Measurements from ENCODE around the gene PPP1R14B.
A peak's percentile ranks its signal among the peaks of the same experiment; 100 is the strongest.

PPP1R14B gene

GRCh38 chr11:64222651-64223000 lies 24.1 kb downstream of the PPP1R14B start:
- FAIRE-seq (no peak), DNase-seq (ENCODE audit: insufficient read length, low spot score) (no peak)
- no peak for TF ChIP-seq CTCF (IDR thresholded peaks at IDR 0.05; ENCODE audit: insufficient read depth, missing control alignments)

DNA sequence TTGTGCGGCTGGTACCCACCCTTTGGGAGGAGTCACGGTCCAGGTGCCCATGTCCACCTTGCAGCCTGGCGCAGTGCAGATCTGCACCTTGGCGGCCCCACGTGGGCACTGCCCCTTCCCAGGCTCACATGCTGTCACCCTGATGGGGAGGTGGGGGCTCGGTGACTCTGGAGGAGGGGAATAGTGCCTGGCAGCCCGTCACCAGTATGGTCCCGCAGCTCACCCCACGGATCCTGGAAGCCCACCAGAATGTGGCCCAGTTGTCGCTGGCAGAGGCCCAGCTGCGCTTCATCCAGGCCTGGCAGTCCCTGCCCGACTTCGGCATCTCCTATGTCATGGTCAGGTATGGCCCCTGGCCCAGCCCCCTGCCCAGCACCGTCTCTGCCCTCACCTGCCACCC lies 25.9 kb downstream of the PPP1R14B start:
- FAIRE-seq (no peak), DNase-seq (ENCODE audit: insufficient read length, low spot score) (no peak)
- TF ChIP-seq CTCF (IDR thresholded peaks at IDR 0.05; ENCODE audit: insufficient read depth, missing control alignments): no peak

DNA sequence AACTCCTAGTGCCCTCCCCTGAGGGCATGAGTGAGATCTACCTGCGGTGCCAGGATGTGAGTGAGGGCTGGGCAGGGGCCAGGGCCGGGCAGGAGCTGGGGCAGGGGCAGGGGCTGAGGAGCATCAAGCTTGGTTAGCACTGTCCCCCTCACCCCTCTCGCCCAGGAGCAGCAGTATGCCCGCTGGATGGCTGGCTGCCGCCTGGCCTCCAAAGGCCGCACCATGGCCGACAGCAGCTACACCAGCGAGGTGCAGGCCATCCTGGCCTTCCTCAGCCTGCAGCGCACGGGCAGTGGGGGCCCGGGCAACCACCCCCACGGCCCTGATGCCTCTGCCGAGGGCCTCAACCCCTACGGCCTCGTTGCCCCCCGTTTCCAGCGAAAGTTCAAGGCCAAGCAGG lies 26.5 kb downstream of the PPP1R14B start:
- no peak for FAIRE-seq
- TF ChIP-seq CTCF (IDR thresholded peaks at IDR 0.05; ENCODE audit: insufficient read depth, missing control alignments): no peak

DNA sequence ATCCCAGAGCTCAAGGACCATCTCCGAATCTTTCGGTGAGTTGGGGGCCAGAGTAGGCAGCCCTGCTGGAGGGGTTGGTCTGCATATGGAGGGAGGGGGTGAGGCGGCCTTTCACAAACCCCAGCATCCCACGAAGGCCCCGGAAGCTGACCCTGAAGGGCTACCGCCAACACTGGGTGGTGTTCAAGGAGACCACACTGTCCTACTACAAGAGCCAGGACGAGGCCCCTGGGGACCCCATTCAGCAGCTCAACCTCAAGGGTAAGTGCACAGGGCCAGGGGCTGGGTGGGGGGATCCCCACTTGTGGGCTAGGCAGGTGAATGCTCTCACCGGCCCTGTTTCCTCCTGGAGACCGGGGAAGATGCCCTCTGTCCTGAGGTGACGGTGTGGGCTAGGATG lies 27.0 kb downstream of the PPP1R14B start:
- no peak for DNase-seq (ENCODE audit: insufficient read length, low spot score)
- TF ChIP-seq CTCF (IDR thresholded peaks at IDR 0.05; ENCODE audit: insufficient read depth, missing control alignments): no peak
- FAIRE-seq: no peak

More for the DNA sequence above, 26.5 kb downstream of the PPP1R14B start:
- no peak for DNase-seq (ENCODE audit: insufficient read length, low spot score)

GRCh38 chr11:64219354-64219684 lies 27.4 kb downstream of the PPP1R14B start:
- TF ChIP-seq CTCF (IDR thresholded peaks at IDR 0.05; ENCODE audit: insufficient read depth, missing control alignments): no peak
- DNase-seq (ENCODE audit: insufficient read length, low spot score) (no peak), FAIRE-seq (no peak)

GRCh38 chr11:64218628-64219353 lies 28.0 kb downstream of the PPP1R14B start:
- FAIRE-seq: no peak
- DNase-seq (ENCODE audit: insufficient read length, low spot score): no peak
- TF ChIP-seq CTCF (IDR thresholded peaks at IDR 0.05; ENCODE audit: insufficient read depth, missing control alignments): no peak

GRCh38 chr11:64216879-64217278 lies 29.9 kb downstream of the PPP1R14B start:
- peak; percentile 10 for TF ChIP-seq CTCF (IDR thresholded peaks at IDR 0.05; ENCODE audit: insufficient read depth, missing control alignments)
- DNase-seq (ENCODE audit: insufficient read length, low spot score) (no peak), FAIRE-seq (no peak)

Measured in D721Med (cell line).